Neural cell (in vitro differentiated cells): ENCODE data around the gene ANO9.
"Not testable (repeated sequence)": the region's sequence is repeated elsewhere in the genome, so short reads cannot be mapped to it uniquely, and the experiment has no call there.

Experiments used
- CTCF ChIP-seq: fragments of 450-650 bp; IDR thresholded peaks from 2 replicates; pipeline ENCODE4 v1.5.1; 2014; ENCODE audit warnings: antibody characterized with exemption, mild to moderate bottlenecking, moderate library complexity; ENCODE audit not compliant: poor library complexity, severe bottlenecking
- EP300 ChIP-seq: fragments of 450-650 bp; conservative IDR thresholded peaks from 2 replicates; pipeline ENCODE4 v1.6.1; 2014; ENCODE audit warnings: antibody characterized with exemption, mild to moderate bottlenecking, moderate library complexity; ENCODE audit not compliant: poor library complexity, severe bottlenecking
- POLR2AphosphoS5 ChIP-seq: IDR thresholded peaks from 2 replicates; pipeline ENCODE4 v1.6.1; 2012

- not testable (repeated sequence) for TF ChIP-seq POLR2AphosphoS5, CTCF, EP300
Observed at GRCh38 chr11:411520-411919, 30.3 kb downstream of the ANO9 start.
